Measurements from ENCODE around the gene OGFR. TPM values are rescaled to one million over a fixed set of nuclear protein-coding genes. Genes with fewer than 3 reads are reported as not detected.
A peak's percentile ranks its signal among the peaks of the same experiment; 100 is the strongest.

The OGFR gene
- total and polyA plus RNA-seq, 12 donors: 9.3 to 157 (median 45.0) TPM

GRCh38 chr20:62822788-62823651, 18.4 kb downstream of the OGFR start:
- Histone ChIP-seq H3K27ac (no peak overlapping the region), H3K36me3 (replicated peaks in 1 of 2) (no peaks in the 10 kb centered on the region), H3K9me3 (replicated peaks in 1 of 3) (no peaks in the 10 kb centered on the region), H3K27me3 (no peaks in the 10 kb centered on the region), H3K4me1 (replicated peaks in 1 of 2) (peaks cover 8 to 23% of the 10 kb centered on the region in 2 donors), H3K4me3 (no peak overlapping the region)
- TF ChIP-seq CTCF (IDR thresholded peaks at IDR 0.05) (peak in 5 of 6 experiments; percentile 32 to 49 (median 41)), POLR2A (IDR thresholded peaks at IDR 0.05) (no peak)
- peak in 6 of 7 donors; percentile 71 to 85 (median 80) for DNase-seq
- intact Hi-C loops (cut with DNase I): no loop called here
- WGBS, 4 donors: 71 to 84% (median 81%) methylated on average over 15 to 24 of the region's 24 CpGs

GRCh38 chr20:62823688-62824475, 19.2 kb downstream of the OGFR start:
- peak in 1 of 7 donors; percentile 8 for DNase-seq
- H3K27me3 ChIP-seq: no peaks in the 10 kb centered on the region
- no peaks in the 10 kb centered on the region for H3K36me3 ChIP-seq (replicated peaks in 1 of 2)
- 80 to 88% (median 82%) methylated on average over 10 to 38 of the region's 38 CpGs for WGBS, 4 donors
- H3K4me3 ChIP-seq: peak overlapping the region in 1 of 4 donors; percentile 57
- no peak overlapping the region for H3K27ac ChIP-seq
- no peak for TF ChIP-seq POLR2A (IDR thresholded peaks at IDR 0.05)
- TF ChIP-seq CTCF (IDR thresholded peaks at IDR 0.05): no peak
- peaks cover 8 to 15% of the 10 kb centered on the region in 2 donors for H3K4me1 ChIP-seq (replicated peaks in 1 of 2)
- no peaks in the 10 kb centered on the region for H3K9me3 ChIP-seq (replicated peaks in 1 of 3)
- intact Hi-C loops (cut with DNase I): no loop called here

GRCh38 chr20:62824476-62825332, 20.1 kb downstream of the OGFR start:
- WGBS, 4 donors: 22 to 28% (median 26%) methylated on average over 12 to 34 of the region's 36 CpGs
- intact Hi-C loops (cut with DNase I): no loop called here

More at GRCh38 chr20:62824476-62825332, 20.1 kb downstream of the OGFR start:
- no peak for TF ChIP-seq CTCF (IDR thresholded peaks at IDR 0.05)
- no peak for TF ChIP-seq POLR2A (IDR thresholded peaks at IDR 0.05)
- Histone ChIP-seq H3K36me3 (replicated peaks in 1 of 2) (no peaks in the 10 kb centered on the region), H3K4me3 (peak overlapping the region in 2 of 4 donors; percentile 10 to 57), H3K27ac (peak overlapping the region in 1 of 5 donors; percentile 64), H3K9me3 (replicated peaks in 1 of 3) (no peaks in the 10 kb centered on the region), H3K4me1 (replicated peaks in 1 of 2) (peaks cover 7 to 8% of the 10 kb centered on the region in 2 donors), H3K27me3 (no peaks in the 10 kb centered on the region)
- DNase-seq: peak in 3 of 7 donors; percentile 35 to 82 (median 77)

Data from adrenal gland (tissue), 12 donors.